Measurements from ENCODE around the gene TICRR.

- no peak for TF ChIP-seq CTCF (IDR thresholded peaks at IDR 0.05)
- no peak for TF ChIP-seq EZH2 (IDR thresholded peaks at IDR 0.05; ENCODE audit: borderline replicate concordance, insufficient read depth, low read depth, low read length, poor library complexity, severe bottlenecking)
Measured at GRCh38 chr15:89641053-89641452, 65.8 kb downstream of the TICRR start.
